BJ (cell line): ENCODE measurements around the gene MID2. TPM values are rescaled to one million over a fixed set of nuclear protein-coding genes. Genes with fewer than 3 reads are reported as not detected.

Source experiments
- CTCF ChIA-PET: fragments of 350-600 bp; formaldehyde crosslinking; extraction: SDS; loops from one replicate; lab custom pipeline; 2021; ENCODE audit warnings: antibody characterized with exemption, inconsistent platforms; lab: Yijun Ruan, JAX
- POLR2A ChIA-PET: fragments of 300-600 bp; sonication (Branson Sonifier 250); formaldehyde crosslinking; extraction: SDS; loops from one replicate; lab custom pipeline; 2021; ENCODE audit warnings: antibody characterized with exemption; lab: Charles Lee
- DNase-seq: peaks from one replicate; pipeline ENCODE4 v3.0.0-alpha.2; 2011; ENCODE audit warnings: low read depth
- H3K27me3 ChIP-seq: 2 replicates; pipeline ENCODE4 v1.6.0; 2011; ENCODE audit warnings: low read length; ENCODE audit not compliant: control insufficient read depth, insufficient read depth
- H3K36me3 ChIP-seq: 2 replicates; pipeline ENCODE4 v1.5.1; 2011; ENCODE audit warnings: low read length; ENCODE audit not compliant: control insufficient read depth, insufficient read depth
- H3K4me3 ChIP-seq: 2 replicates; pipeline ENCODE4 v1.5.1; 2011; ENCODE audit warnings: low read depth, mild to moderate bottlenecking, control low read depth, low read length
- polyA plus RNA-seq: library from polyadenylated mRNA; depleted of rRNA; stranded (reverse); fragments of >200 nt; gene quantifications from 2 replicates; pipeline ENCODE4 v1.2.3, GENCODE V29; 2011
- TF ChIP-seq, protein P1 (sequence below): IDR thresholded peaks from 2 replicates; pipeline ENCODE4 v1.5.1; 2011; ENCODE audit warnings: low read depth, mild to moderate bottlenecking, control low read depth, inconsistent platforms, low read length, moderate library complexity; ENCODE audit not compliant: insufficient read depth

The MID2 gene
- polyA plus RNA-seq, 1 experiment, result 12.4 TPM

- no peaks in the 10 kb centered on the region for H3K27me3 ChIP-seq
- no peak overlapping the region for H3K4me3 ChIP-seq
- TF ChIP-seq, protein P1, sequence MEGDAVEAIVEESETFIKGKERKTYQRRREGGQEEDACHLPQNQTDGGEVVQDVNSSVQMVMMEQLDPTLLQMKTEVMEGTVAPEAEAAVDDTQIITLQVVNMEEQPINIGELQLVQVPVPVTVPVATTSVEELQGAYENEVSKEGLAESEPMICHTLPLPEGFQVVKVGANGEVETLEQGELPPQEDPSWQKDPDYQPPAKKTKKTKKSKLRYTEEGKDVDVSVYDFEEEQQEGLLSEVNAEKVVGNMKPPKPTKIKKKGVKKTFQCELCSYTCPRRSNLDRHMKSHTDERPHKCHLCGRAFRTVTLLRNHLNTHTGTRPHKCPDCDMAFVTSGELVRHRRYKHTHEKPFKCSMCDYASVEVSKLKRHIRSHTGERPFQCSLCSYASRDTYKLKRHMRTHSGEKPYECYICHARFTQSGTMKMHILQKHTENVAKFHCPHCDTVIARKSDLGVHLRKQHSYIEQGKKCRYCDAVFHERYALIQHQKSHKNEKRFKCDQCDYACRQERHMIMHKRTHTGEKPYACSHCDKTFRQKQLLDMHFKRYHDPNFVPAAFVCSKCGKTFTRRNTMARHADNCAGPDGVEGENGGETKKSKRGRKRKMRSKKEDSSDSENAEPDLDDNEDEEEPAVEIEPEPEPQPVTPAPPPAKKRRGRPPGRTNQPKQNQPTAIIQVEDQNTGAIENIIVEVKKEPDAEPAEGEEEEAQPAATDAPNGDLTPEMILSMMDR, result no peak
- ChIA-PET POLR2A (no interaction called here), CTCF (interaction anchor here (1.1 kb wide), 1 partner anchor 54 kb away, joined by 3 read pairs; the partner anchor contains the start of gene NCBP2L)
- no peak for DNase-seq
- H3K36me3 ChIP-seq, result no peaks in the 10 kb centered on the region
Measured at GRCh38 chrX:107831071-107831730, 5.5 kb downstream of the MID2 start.

DNA sequence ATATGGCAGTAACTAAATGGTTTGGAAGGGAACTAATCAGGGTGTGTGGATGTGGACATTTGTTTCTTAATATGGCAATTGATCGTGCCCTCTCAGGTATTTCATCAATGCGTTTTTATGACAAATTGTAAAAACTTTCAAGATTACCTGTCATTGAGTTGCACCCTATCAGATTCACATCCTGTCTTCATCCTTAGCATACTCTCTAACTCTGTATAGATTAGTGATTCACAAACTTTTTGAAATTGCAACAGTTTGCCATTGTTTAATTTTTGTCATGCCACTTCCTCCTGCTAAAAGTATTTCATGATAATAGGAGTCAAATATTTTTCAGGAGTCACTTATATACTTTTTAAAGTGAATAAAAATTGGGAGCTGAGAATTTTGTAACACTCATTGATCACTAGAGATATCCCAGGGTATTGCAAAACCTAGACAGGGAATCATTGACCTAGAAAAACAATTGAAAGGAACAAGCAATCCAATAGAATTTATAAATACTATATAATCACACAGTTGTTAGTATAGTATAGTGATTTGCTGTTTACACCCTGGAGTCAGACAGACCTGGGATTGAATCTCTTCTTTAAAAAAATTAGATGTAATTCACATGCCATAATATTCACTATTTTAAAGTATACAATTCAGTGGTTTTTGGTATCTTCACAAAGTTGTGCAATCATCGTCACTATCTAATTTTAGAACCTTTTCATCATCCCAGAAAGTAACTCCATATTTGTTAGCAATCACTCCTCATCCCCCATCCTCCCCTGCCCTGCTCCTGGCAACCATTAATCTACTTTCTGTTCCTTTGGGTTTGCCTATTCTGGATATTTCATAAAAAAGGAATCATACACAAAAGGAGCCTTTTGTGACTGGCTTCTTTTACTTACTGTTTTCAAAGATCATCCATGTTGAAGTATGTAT, 8.9 kb downstream of the MID2 start:
- POLR2A ChIA-PET, result no interaction called here
- TF ChIP-seq, protein P1, result no peak
- CTCF ChIA-PET, result no interaction called here
- no peak overlapping the region for H3K4me3 ChIP-seq
- DNase-seq, result no peak
- no peaks in the 10 kb centered on the region for H3K27me3 ChIP-seq
- H3K36me3 ChIP-seq, result no peaks in the 10 kb centered on the region

GRCh38 chrX:107836958-107837357, 11.3 kb downstream of the MID2 start:
- ChIA-PET CTCF (no interaction called here), POLR2A (no interaction called here)
- Histone ChIP-seq H3K27me3 (no peaks in the 10 kb centered on the region), H3K4me3 (no peak overlapping the region), H3K36me3 (no peaks in the 10 kb centered on the region)
- DNase-seq, result no peak
- TF ChIP-seq, protein P1, result no peak

DNA sequence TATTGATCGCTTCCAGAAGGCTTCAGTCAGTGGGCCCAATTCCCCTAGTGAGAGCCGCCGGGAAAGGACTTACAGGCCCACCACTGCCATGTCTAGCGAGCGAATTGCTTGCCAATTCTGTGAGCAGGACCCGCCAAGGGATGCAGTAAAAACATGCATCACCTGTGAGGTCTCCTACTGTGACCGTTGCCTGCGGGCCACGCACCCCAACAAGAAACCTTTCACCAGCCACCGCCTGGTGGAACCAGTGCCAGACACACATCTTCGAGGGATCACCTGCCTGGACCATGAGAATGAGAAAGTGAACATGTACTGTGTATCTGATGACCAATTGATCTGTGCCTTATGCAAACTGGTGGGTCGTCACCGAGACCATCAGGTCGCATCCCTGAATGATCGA, 15.3 kb downstream of the MID2 start:
- H3K36me3 ChIP-seq, result no peaks in the 10 kb centered on the region
- POLR2A ChIA-PET, result no interaction called here
- no peaks in the 10 kb centered on the region for H3K27me3 ChIP-seq
- DNase-seq, result no peak
- CTCF ChIA-PET, result no interaction called here
- no peak overlapping the region for H3K4me3 ChIP-seq
- TF ChIP-seq, protein P1, result no peak

DNA sequence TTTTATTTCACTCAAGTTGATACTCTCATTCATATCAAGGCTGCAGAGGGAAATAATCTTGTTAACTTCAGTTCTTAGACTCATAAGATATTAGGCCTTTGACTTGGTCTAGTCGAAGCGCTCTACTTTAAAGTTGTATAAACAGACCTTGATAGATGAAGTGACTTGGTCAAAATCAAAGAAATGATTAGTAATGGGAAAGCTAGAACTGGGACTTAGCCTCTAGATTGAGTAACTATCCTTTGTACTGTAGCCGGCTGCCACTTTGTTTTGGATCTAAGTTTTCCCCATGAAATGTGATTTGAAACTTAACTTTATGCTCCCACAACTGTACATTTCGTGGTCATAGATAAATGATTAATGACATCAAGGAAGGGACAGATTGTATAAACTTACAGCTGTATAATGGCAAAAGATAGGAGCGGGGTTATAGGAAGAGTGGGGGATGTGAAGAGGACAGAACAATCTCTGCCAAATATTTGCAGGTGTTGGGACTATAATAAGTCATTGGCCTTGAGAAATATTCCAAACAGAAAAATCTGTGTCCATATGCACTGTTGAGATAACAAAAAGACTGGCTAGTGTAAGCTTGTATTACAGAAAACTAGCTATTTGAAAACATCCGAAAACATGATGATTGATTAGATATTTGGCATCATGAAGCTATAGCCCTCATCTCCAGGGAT, 17.2 kb downstream of the MID2 start:
- H3K4me3 ChIP-seq, result no peak overlapping the region
- no peaks in the 10 kb centered on the region for H3K36me3 ChIP-seq
- no peak for DNase-seq
- CTCF ChIA-PET, result interaction anchor here (0.6 kb wide), 1 partner anchor 14 kb away, joined by 3 read pairs; no protein-coding TSS in a partner anchor
- POLR2A ChIA-PET, result no interaction called here
- TF ChIP-seq, protein P1, result no peak
- no peaks in the 10 kb centered on the region for H3K27me3 ChIP-seq
